ENCODE measurements around the gene SLC16A12. TPM values are rescaled to one million over a fixed set of nuclear protein-coding genes. Genes with fewer than 3 reads are reported as not detected.
"Not testable (repeated sequence)": the region's sequence is repeated elsewhere in the genome, so short reads cannot be mapped to it uniquely, and the experiment has no call there.

SLC16A12 gene
- total RNA-seq, 2 experiments from 2014 or later, result not detected

- DNase-seq (no peak), ATAC-seq (ENCODE audit: low read depth) (no peak)
- Mint-ChIP-seq H3K27ac (no peak overlapping the region), H3K36me3 (no peaks in the 10 kb centered on the region), H3K4me1 (peaks cover 6% of the 10 kb centered on the region), H3K4me3 (no peak overlapping the region), H3K9me3 (no peaks in the 10 kb centered on the region), H3K27me3 (peaks cover 68% of the 10 kb centered on the region)
- POLR2A ChIA-PET, result no interaction called here
Measured at GRCh38 chr10:89537364-89537763, 2.0 kb upstream of the SLC16A12 start.

- Mint-ChIP-seq H3K27me3 (peaks cover 77% of the 10 kb centered on the region), H3K9me3 (no peaks in the 10 kb centered on the region), H3K4me3 (no peak overlapping the region), H3K4me1 (peaks cover 6% of the 10 kb centered on the region), H3K27ac (no peak overlapping the region), H3K36me3 (no peaks in the 10 kb centered on the region)
- ATAC-seq (ENCODE audit: low read depth), result no peak
- POLR2A ChIA-PET, result no interaction called here
- DNase-seq, result no peak
Measured at GRCh38 chr10:89536013-89536354, 590 bp upstream of the SLC16A12 start.

- Mint-ChIP-seq H3K9me3 (peaks cover 1% of the 10 kb centered on the region), H3K4me1 (peaks cover 6% of the 10 kb centered on the region)
Measured at GRCh38 chr10:89534826-89535166, 598 bp downstream of the SLC16A12 start.

GRCh38 chr10:89532476-89532875 lies 2.9 kb downstream of the SLC16A12 start:
- H3K36me3 Mint-ChIP-seq, result no peaks in the 10 kb centered on the region
- H3K9me3 Mint-ChIP-seq, result peaks cover 1% of the 10 kb centered on the region
- DNase-seq (no peak), ATAC-seq (ENCODE audit: low read depth) (no peak)
- H3K27ac Mint-ChIP-seq, result no peak overlapping the region
- H3K4me1 Mint-ChIP-seq, result peaks cover 6% of the 10 kb centered on the region
- H3K27me3 Mint-ChIP-seq, result peaks cover 73% of the 10 kb centered on the region
- no peak overlapping the region for H3K4me3 Mint-ChIP-seq
- POLR2A ChIA-PET, result no interaction called here

More at GRCh38 chr10:89534826-89535166, 598 bp downstream of the SLC16A12 start:
- no peak for ATAC-seq (ENCODE audit: low read depth)
- no peak overlapping the region for H3K27ac Mint-ChIP-seq
- no peaks in the 10 kb centered on the region for H3K36me3 Mint-ChIP-seq
- POLR2A ChIA-PET, result interaction anchor here (0.6 kb wide), 1 partner anchor 95 kb away, joined by 3 read pairs; no protein-coding TSS in a partner anchor
- DNase-seq, result no peak
- peaks cover 78% of the 10 kb centered on the region for H3K27me3 Mint-ChIP-seq
- H3K4me3 Mint-ChIP-seq, result peak overlapping the region; percentile 41

GRCh38 chr10:89531359-89531758 lies 4.0 kb downstream of the SLC16A12 start:
- H3K9me3 Mint-ChIP-seq, result peaks cover 1% of the 10 kb centered on the region
- DNase-seq (no peak), ATAC-seq (ENCODE audit: low read depth) (no peak)
- POLR2A ChIA-PET, result no interaction called here
- H3K27me3 Mint-ChIP-seq, result peaks cover 68% of the 10 kb centered on the region
- no peak overlapping the region for H3K4me3 Mint-ChIP-seq
- H3K36me3 Mint-ChIP-seq, result no peaks in the 10 kb centered on the region
- H3K4me1 Mint-ChIP-seq, result peaks cover 6% of the 10 kb centered on the region
- H3K27ac Mint-ChIP-seq, result no peak overlapping the region

GRCh38 chr10:89529711-89530110 lies 5.7 kb downstream of the SLC16A12 start:
- ATAC-seq (ENCODE audit: low read depth); POLR2A ChIA-PET; H3K36me3 Mint-ChIP-seq; DNase-seq; H3K9me3 Mint-ChIP-seq; H3K4me1 Mint-ChIP-seq; H3K27ac Mint-ChIP-seq; H3K4me3 Mint-ChIP-seq: not testable (repeated sequence)
- H3K27me3 Mint-ChIP-seq, result peaks cover 65% of the 10 kb centered on the region

- Mint-ChIP-seq H3K27ac (no peak overlapping the region), H3K9me3 (peaks cover 1% of the 10 kb centered on the region), H3K36me3 (no peaks in the 10 kb centered on the region), H3K4me1 (no peaks in the 10 kb centered on the region), H3K27me3 (peaks cover 37% of the 10 kb centered on the region), H3K4me3 (no peak overlapping the region)
- DNase-seq (no peak), ATAC-seq (ENCODE audit: low read depth) (no peak)
- POLR2A ChIA-PET, result no interaction called here
Measured at GRCh38 chr10:89526358-89526757, 9.0 kb downstream of the SLC16A12 start.

- no peaks in the 10 kb centered on the region for H3K36me3 Mint-ChIP-seq
- POLR2A ChIA-PET, result no interaction called here
- H3K4me1 Mint-ChIP-seq, result no peaks in the 10 kb centered on the region
- H3K4me3 Mint-ChIP-seq, result no peak overlapping the region
- no peaks in the 10 kb centered on the region for H3K9me3 Mint-ChIP-seq
- H3K27ac Mint-ChIP-seq, result no peak overlapping the region
- DNase-seq (no peak), ATAC-seq (ENCODE audit: low read depth) (no peak)
- peaks cover 34% of the 10 kb centered on the region for H3K27me3 Mint-ChIP-seq
Measured at GRCh38 chr10:89525556-89525955, 9.8 kb downstream of the SLC16A12 start.

GRCh38 chr10:89524279-89524678 lies 11.1 kb downstream of the SLC16A12 start:
- Mint-ChIP-seq H3K36me3 (no peaks in the 10 kb centered on the region), H3K4me3 (no peak overlapping the region), H3K27ac (no peak overlapping the region), H3K9me3 (no peaks in the 10 kb centered on the region), H3K27me3 (peaks cover 25% of the 10 kb centered on the region), H3K4me1 (no peaks in the 10 kb centered on the region)
- no peak for DNase-seq
- ATAC-seq (ENCODE audit: low read depth), result no peak
- POLR2A ChIA-PET, result no interaction called here

- ATAC-seq (ENCODE audit: low read depth), result no peak
- POLR2A ChIA-PET, result no interaction called here
- DNase-seq, result no peak
- H3K27me3 Mint-ChIP-seq, result peaks cover 22% of the 10 kb centered on the region
- no peaks in the 10 kb centered on the region for H3K36me3 Mint-ChIP-seq
- H3K4me3 Mint-ChIP-seq, result no peak overlapping the region
- H3K4me1 Mint-ChIP-seq, result no peaks in the 10 kb centered on the region
- no peak overlapping the region for H3K27ac Mint-ChIP-seq
- no peaks in the 10 kb centered on the region for H3K9me3 Mint-ChIP-seq
Measured at GRCh38 chr10:89523274-89523673, 12.1 kb downstream of the SLC16A12 start.

- ATAC-seq (ENCODE audit: low read depth), result no peak
- H3K4me1 Mint-ChIP-seq, result no peaks in the 10 kb centered on the region
- H3K9me3 Mint-ChIP-seq, result no peaks in the 10 kb centered on the region
- H3K27ac Mint-ChIP-seq, result no peak overlapping the region
- DNase-seq, result no peak
- no peak overlapping the region for H3K4me3 Mint-ChIP-seq
- no peaks in the 10 kb centered on the region for H3K36me3 Mint-ChIP-seq
- POLR2A ChIA-PET, result no interaction called here
- H3K27me3 Mint-ChIP-seq, result peaks cover 21% of the 10 kb centered on the region
Measured at GRCh38 chr10:89522463-89522862, 12.9 kb downstream of the SLC16A12 start.

GRCh38 chr10:89521368-89521767 lies 14.0 kb downstream of the SLC16A12 start:
- POLR2A ChIA-PET, result no interaction called here
- Mint-ChIP-seq H3K27me3 (peaks cover 16% of the 10 kb centered on the region), H3K9me3 (no peaks in the 10 kb centered on the region)

GRCh38 chr10:89520706-89521105 lies 14.7 kb downstream of the SLC16A12 start:
- Mint-ChIP-seq H3K4me3 (no peak overlapping the region), H3K27me3 (peaks cover 12% of the 10 kb centered on the region), H3K4me1 (no peaks in the 10 kb centered on the region), H3K27ac (no peak overlapping the region), H3K36me3 (no peaks in the 10 kb centered on the region), H3K9me3 (no peaks in the 10 kb centered on the region)
- no peak for ATAC-seq (ENCODE audit: low read depth)
- POLR2A ChIA-PET, result no interaction called here
- no peak for DNase-seq

More at GRCh38 chr10:89521368-89521767, 14.0 kb downstream of the SLC16A12 start:
- no peaks in the 10 kb centered on the region for H3K4me1 Mint-ChIP-seq
- no peaks in the 10 kb centered on the region for H3K36me3 Mint-ChIP-seq
- no peak overlapping the region for H3K4me3 Mint-ChIP-seq
- H3K27ac Mint-ChIP-seq, result no peak overlapping the region
- DNase-seq, result no peak
- no peak for ATAC-seq (ENCODE audit: low read depth)

GRCh38 chr10:89518876-89519842 lies 16.2 kb downstream of the SLC16A12 start:
- ATAC-seq (ENCODE audit: low read depth) (no peak), DNase-seq (no peak)
- H3K36me3 Mint-ChIP-seq, result no peaks in the 10 kb centered on the region
- peaks cover 7% of the 10 kb centered on the region for H3K27me3 Mint-ChIP-seq
- H3K9me3 Mint-ChIP-seq, result no peaks in the 10 kb centered on the region
- peaks cover 2% of the 10 kb centered on the region for H3K4me1 Mint-ChIP-seq
- POLR2A ChIA-PET, result no interaction called here
- H3K27ac Mint-ChIP-seq, result no peak overlapping the region
- H3K4me3 Mint-ChIP-seq, result no peak overlapping the region
